ENCODE results near the gene MPND.

MPND gene

GRCh38 chr19:4378886-4379285, 35.5 kb downstream of the MPND start:
- Histone ChIP-seq H3K27me3 (ENCODE audit: insufficient read depth, low read length) (no peaks in the 10 kb centered on the region), H3K4me1 (ENCODE audit: insufficient read depth, low read length, severe bottlenecking) (peaks cover 36% of the 10 kb centered on the region), H3K4me3 (ENCODE audit: low read depth, low read length, poor library complexity, severe bottlenecking) (no peak overlapping the region), H3K36me3 (ENCODE audit: insufficient read depth, low read length) (peaks cover 11% of the 10 kb centered on the region), H3K9me3 (ENCODE audit: low read length) (no peaks in the 10 kb centered on the region), H3K9me2 (ENCODE audit: low read depth, low read length) (no peaks in the 10 kb centered on the region), H2AFZ (ENCODE audit: low read length) (no peak overlapping the region), H3K79me2 (ENCODE audit: insufficient read depth, low read length) (no peaks in the 10 kb centered on the region), H3F3A (ENCODE audit: insufficient read depth, low read length) (no peaks in the 10 kb centered on the region), H3K27ac (ENCODE audit: low read depth, low read length, poor library complexity, severe bottlenecking) (no peak overlapping the region), H3K4me2 (ENCODE audit: low read length) (no peak overlapping the region), H4K20me1 (ENCODE audit: insufficient read depth, low read length) (no peaks in the 10 kb centered on the region), H3K9ac (ENCODE audit: low read length) (no peak overlapping the region)
- TF ChIP-seq EZH2 (IDR thresholded peaks at IDR 0.05; ENCODE audit: borderline replicate concordance, low read length) (no peak), CTCF (IDR thresholded peaks at IDR 0.05; ENCODE audit: low read length) (no peak)

GRCh38 chr19:4379383-4380253, 36.3 kb downstream of the MPND start:
- no peaks in the 10 kb centered on the region for H3K27me3 ChIP-seq (ENCODE audit: insufficient read depth, low read length)
- no peak overlapping the region for H3K4me3 ChIP-seq (ENCODE audit: low read depth, low read length, poor library complexity, severe bottlenecking)
- H2AFZ ChIP-seq (ENCODE audit: low read length), result no peak overlapping the region
- no peaks in the 10 kb centered on the region for H3F3A ChIP-seq (ENCODE audit: insufficient read depth, low read length)
- no peak for TF ChIP-seq CTCF (IDR thresholded peaks at IDR 0.05; ENCODE audit: low read length)
- TF ChIP-seq EZH2 (IDR thresholded peaks at IDR 0.05; ENCODE audit: borderline replicate concordance, low read length), result no peak
- no peak overlapping the region for H3K27ac ChIP-seq (ENCODE audit: low read depth, low read length, poor library complexity, severe bottlenecking)
- no peaks in the 10 kb centered on the region for H3K9me2 ChIP-seq (ENCODE audit: low read depth, low read length)
- peaks cover 36% of the 10 kb centered on the region for H3K4me1 ChIP-seq (ENCODE audit: insufficient read depth, low read length, severe bottlenecking)
- H3K4me2 ChIP-seq (ENCODE audit: low read length), result peak overlapping the region; percentile 25; the same call in 1 of the 2 replicates
- H3K79me2 ChIP-seq (ENCODE audit: insufficient read depth, low read length), result no peaks in the 10 kb centered on the region
- no peak overlapping the region; the same call in 1 of the 2 replicates for H3K9ac ChIP-seq (ENCODE audit: low read length)
- peaks cover 17% of the 10 kb centered on the region for H3K36me3 ChIP-seq (ENCODE audit: insufficient read depth, low read length)
- H3K9me3 ChIP-seq (ENCODE audit: low read length), result no peaks in the 10 kb centered on the region
- no peaks in the 10 kb centered on the region for H4K20me1 ChIP-seq (ENCODE audit: insufficient read depth, low read length)

GRCh38 chr19:4380254-4380727, 36.9 kb downstream of the MPND start:
- Histone ChIP-seq H2AFZ (ENCODE audit: low read length) (no peak overlapping the region), H3K36me3 (ENCODE audit: insufficient read depth, low read length) (peaks cover 17% of the 10 kb centered on the region), H3K4me1 (ENCODE audit: insufficient read depth, low read length, severe bottlenecking) (peaks cover 32% of the 10 kb centered on the region), H3F3A (ENCODE audit: insufficient read depth, low read length) (no peaks in the 10 kb centered on the region), H3K9me3 (ENCODE audit: low read length) (no peaks in the 10 kb centered on the region), H3K9ac (ENCODE audit: low read length) (no peak overlapping the region; the same call in 1 of the 2 replicates), H3K27ac (ENCODE audit: low read depth, low read length, poor library complexity, severe bottlenecking) (no peak overlapping the region), H3K9me2 (ENCODE audit: low read depth, low read length) (no peaks in the 10 kb centered on the region), H3K79me2 (ENCODE audit: insufficient read depth, low read length) (no peaks in the 10 kb centered on the region), H3K4me3 (ENCODE audit: low read depth, low read length, poor library complexity, severe bottlenecking) (no peak overlapping the region), H4K20me1 (ENCODE audit: insufficient read depth, low read length) (no peaks in the 10 kb centered on the region), H3K4me2 (ENCODE audit: low read length) (peak overlapping the region; percentile 25; the same call in 1 of the 2 replicates), H3K27me3 (ENCODE audit: insufficient read depth, low read length) (no peaks in the 10 kb centered on the region)
- TF ChIP-seq EZH2 (IDR thresholded peaks at IDR 0.05; ENCODE audit: borderline replicate concordance, low read length), result no peak
- no peak for TF ChIP-seq CTCF (IDR thresholded peaks at IDR 0.05; ENCODE audit: low read length)

All from OCI-LY1 (cell line).